Frontal cortex (tissue), 4 donors: ENCODE measurements around the gene CDH15. TPM values are rescaled to one million over a fixed set of nuclear protein-coding genes. Genes with fewer than 3 reads are reported as not detected.

Experiments
- DNase-seq, 2 donors: peaks; one replicate each; pipeline ENCODE4 v3.0.0; 2012; ENCODE audit warnings: low spot score in 2 of 2
- FAIRE-seq: peaks from 2 replicates; lab custom pipeline; 2012; peaks lifted over from hg19 to GRCh38; lab: Jason Lieb, UNC
- total RNA-seq: library from RNA; depleted of rRNA; stranded (reverse); fragments of >200 nt; gene quantifications from one replicate; pipeline ENCODE4 v1.2.3, GENCODE V29; 2014
- donor health status: control.
- donor health status: control.
- donor health status: control.

CDH15 gene
- total RNA-seq, 1 donor from 2014 or later: 0.41 TPM

DNA sequence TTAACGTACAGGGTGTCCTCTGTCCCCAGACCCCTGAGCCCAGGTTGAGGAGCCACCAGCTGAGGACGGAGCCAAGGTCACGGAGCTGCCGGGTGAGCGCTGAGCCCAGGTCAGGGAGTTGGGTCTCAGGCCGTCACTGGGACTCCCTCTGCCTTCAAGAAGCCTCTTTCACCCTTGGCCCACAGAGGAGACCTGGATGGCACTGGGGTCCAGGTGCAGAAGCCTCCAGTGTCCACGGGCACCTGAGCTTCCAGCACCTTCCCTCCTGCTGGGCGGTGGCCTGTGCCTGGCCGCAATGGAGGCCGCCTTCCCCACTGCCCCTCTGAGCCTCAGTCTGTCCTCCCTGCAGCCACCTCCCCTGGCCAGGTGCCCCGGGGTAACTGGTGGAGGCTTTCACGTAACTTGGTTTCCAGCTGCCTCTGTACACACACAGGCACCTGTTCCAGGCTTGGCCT, 31.6 kb upstream of the CDH15 start:
- FAIRE-seq (no peak), DNase-seq (no peak)

DNA sequence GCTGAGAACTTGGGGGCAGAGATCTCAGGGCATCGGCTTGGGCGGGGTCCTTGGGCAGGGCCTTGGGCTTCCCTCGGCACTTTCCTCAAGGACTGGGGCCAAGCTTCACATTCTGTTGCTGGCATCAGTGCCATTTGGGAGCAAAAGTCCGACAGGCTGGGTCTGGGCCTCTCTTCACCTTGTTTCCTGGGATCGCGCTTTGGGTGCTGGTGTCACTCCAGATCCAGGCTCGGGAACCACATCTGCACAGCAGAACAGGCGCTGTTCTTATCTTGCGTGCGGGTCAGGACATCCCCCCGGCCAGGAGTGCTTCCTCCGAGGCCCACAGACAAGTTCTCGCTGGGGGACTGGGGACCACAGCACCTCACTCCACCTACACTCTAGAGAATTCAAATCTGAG, 31.1 kb upstream of the CDH15 start:
- no peak for FAIRE-seq
- no peak for DNase-seq

DNA sequence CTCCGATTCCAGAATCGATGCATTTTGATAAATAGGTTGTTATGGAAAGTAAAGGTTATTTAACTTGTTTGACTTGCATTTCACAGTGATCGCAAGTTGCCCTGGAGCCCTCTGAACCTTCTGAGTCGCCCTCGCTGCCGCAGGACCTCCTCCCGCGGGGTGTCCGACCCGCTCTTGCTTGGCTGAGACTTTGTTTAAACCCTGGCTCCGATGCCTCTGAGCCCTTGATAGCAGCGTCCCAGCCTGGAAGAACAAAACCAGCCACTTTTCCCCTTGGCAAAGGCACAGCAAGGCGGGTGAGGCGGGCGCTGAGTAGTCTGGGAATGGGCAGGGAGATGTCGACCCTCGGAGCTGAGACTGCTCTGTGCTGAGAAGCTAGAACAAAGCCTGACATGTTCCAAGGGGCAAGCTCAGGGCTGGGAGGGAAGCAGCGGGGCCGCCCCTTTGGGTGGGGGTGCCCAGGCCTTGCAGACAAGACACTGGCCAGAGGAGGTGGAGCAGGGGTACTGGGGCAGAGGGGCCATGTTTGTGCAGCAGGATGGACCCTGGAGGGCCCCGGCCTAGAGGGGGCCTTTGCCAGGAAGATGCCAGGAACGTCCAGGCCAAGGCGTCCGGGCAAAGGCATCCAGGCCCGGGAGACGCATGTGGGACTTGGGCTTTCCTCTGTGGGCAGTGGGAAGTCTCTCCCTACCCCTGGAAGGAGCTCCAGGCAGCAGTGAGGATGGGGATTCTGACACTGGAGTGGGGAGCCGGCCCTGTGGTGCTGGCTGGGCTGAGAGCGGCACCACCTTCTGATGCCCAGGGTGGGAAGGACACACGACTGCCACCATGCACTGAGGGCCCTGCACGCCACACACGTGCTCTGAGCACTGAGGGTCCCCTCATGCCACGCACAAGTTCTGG, 30.3 kb upstream of the CDH15 start:
- FAIRE-seq (no peak), DNase-seq (no peak)

DNA sequence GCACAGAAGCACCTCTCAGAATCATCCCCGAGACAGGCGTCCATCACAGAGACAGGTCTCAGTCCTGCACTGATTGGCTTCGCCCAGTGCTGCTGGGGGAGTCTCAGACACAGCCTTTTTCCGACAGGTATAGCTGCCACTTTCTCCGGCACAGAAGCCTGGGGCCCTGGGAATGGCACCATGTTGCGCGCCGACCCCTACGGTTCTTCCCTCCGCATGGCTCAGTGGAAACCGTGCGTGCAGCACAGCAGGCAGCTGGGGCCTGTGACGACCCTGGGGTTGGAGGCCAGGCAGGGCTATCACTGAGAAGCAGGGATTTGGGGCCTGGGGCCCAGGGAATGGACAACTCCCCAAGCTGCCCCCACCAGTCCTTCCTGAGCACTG, 29.7 kb upstream of the CDH15 start:
- DNase-seq (no peak), FAIRE-seq (no peak)

DNA sequence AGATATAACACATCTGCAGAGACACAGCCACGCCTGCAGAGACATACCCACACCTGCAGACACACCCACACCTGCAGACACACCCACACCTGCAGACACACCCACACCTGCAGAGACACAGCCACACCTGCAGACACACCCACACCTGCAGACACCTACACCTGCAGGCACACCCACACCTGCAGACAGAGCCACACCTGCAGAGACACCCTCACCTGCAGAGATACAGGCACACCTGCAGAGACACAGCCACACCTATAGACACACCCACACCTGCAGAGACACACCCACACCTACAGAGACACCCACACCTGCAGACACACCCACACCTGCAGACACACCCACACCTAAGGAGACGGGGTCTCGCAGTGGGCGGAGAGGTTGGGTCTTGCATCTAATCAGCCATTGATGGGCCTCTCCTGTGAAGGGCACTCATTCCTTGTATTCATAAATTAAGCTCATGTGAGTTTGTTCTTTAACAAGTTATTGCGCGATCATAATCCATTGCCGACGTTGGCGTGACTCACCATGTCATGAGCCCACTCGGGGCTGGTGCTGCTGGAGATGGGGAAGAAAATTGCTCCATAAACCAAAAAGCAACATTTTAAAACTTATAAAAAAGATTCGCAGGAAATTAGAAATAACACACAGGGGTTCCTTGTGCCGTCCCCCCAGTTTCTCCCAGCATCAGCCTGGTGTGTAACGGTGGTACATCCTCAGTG, 28.9 kb upstream of the CDH15 start:
- DNase-seq: no peak
- FAIRE-seq: no peak

DNA sequence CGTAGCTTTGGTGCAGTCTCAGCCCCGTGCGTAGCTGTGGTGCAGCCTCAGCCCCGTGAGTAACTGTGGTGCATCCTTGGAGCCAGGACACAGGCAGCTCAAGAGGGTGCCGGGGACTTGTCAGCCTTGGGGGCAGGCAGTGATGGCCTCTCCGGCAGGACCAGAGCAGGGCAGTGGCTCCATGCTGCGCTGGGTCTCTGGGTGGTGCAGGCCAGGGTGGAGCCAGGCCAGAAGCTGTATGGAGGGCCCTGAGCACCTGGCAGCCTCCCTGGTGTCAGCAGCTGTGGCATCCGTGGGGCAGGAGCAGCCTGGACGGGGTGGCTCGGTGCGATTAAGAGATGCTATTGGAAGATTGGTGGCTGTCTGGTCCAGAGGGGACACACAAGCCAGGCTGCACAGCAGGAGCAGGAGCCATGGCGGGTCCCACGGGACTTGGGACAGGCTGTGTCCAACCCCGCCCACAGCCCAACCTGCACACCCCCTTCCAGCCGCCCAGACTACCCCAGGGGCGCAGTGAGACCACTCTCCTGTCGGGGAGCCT, 28.3 kb upstream of the CDH15 start:
- no peak for FAIRE-seq

DNA sequence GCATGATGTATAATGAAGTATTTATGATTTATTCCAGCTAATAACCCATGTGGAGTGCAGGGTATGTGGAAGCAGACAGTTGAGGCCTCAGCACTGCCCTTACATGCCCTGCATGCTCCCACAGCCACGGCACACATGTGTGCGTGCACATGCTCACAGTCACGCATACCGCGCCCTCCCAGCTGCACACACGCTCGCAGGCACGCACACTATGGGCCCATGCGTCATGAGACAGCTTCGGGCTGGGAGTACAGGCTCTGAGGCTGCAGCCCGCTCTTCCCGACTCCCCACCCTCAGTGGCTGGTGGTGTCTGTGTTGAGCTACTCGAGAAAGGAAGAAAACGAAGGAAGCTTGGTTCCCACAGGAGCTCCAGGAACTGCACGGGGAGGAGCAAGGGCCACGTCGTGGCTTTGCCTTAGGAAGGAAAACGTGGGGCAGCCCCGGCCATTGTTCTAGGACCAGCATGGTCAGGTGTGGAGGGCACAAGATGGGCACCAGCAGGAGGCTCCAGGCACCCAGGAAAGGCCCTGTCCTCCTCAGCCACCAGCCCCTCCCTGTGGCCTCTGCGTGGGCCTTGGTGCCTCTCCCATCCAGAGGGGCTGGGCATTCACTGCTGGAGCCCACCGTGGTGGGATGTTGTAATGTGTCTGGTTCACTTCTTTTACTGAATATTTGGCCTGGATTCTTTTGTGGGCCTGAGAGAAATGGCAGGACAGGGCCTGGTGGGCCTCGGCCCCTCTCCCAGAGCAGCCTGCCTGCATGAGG, 27.5 kb upstream of the CDH15 start:
- no peak for DNase-seq
- FAIRE-seq: no peak

More for the DNA sequence above, 28.3 kb upstream of the CDH15 start:
- no peak for DNase-seq

DNA sequence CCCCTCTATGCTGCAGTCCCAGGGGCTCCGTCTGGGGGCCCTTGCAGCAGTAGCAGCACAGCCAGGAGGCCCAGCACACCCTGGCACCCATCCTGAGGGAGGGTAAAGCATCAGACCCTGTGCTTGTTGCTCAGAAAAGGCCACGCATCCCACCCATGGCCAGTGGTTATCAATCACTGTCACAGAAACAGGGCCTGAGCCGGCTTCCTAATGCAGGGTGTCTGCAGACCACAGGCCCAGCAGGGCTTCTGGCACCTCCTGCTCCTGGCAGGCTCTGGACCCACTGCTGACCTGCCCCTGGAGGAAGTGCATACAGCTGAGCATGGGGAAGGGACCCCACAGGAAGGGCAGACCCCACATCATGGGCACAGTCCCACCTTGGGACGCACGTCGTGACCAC, 26.9 kb upstream of the CDH15 start:
- DNase-seq: no peak
- FAIRE-seq: no peak

DNA sequence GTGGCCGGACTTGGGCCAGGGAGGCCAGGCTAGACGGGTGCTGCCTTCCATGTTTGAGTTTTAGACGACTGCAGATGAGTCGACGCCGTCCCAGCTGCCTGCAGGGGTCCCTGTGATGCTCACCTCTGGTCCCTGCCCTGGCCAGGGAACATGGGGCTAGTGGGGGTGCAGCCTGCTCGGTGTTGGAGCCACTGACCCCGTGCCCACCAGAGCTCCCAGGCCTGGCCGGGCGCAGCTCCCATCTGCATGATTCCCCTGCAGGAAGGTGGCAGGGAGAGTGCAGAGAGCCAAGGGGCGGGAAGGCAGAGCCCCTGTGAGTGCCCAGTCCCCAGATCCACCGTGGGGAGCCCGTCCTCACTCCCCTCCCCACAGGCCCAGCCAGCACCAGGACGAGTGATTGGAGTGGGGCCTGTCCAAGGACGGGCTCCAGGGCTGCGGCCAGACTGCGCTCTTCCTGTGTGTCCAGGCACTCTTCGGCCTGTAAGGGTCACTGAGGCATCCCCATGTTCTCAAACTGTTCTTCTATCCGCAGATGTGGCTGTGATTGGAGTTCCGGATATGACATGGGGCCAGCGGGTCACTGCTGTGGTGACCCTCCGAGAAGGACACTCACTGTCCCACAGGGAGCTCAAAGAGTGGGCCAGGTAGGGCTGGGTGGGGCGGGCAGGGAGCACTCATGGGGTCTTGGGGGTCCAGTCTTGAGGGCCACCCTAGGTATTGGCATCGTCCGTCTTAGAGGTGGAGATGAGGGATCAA, 26.0 kb upstream of the CDH15 start:
- DNase-seq (no peak), FAIRE-seq (no peak)

DNA sequence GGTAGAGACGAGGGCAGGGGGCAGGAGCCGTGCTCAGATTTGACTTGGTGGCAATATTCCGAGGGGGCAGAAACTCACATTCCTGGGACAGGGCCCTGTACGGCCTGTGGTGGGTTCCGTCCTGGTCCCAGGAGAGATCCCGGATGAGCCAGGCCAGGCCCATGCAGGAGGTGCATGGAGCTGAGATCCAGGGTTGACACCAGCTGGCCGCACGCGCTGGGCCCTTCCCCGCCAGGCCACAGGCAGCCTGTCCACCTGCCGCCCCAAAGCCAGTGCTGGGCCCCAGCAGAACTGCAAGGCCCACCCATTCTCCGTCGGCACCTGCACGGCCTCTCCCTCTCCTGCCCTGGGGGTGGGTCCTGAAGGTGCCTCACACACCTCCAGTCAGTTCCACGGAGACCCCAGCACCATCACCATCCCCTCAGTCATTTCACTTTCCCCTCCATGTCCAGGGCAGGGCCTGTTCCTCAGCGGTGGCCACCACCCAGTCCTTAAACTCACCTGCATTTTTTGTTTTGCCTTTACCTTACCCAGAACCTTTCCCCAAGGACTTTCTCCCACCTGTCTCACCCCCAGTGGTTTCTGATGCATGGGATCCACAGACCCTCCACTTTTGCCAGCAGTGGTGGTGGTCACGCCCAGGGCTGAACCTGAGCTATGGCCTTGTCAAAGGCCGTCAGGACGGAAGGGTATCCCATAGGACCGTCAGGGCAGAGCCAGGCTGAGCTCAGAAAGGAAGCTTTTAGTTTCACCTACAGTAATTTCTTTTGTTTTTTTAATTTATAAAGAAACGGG, 25.1 kb upstream of the CDH15 start:
- no peak for DNase-seq
- no peak for FAIRE-seq

DNA sequence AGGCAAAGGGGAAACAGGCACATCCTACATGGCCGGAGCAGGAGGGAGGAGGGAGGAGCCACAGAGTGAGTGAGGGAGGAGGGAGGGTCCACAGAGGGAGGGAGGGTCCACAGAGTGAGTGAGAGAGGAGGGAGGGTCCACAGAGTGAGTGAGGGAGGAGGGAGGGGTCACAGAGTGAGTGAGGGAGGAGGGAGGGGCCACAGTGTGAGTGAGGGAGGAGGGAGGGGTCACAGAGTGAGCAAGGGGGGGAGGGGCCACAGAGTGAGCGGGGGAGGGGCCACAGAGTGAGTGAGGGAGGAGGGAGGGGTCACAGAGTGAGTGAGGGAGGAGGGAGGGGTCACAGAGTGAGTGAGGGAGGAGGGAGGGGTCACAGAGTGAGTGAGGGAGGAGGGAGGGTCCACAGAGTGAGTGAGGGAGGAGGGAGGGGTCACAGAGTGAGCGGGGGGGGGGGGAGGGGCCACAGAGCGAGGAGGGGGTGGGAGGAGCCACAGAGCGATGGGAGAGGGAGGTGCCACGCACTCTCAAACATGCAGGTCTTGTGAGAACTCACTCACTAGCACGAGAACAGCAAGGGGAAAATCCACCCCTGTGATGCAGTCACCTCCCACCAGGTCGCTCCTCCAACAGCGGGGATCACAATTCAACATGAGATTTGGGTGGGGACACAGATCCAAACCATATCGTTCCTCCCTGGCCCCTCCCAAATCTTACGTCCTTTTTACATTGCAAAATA, 24.3 kb upstream of the CDH15 start:
- no peak for FAIRE-seq
- no peak for DNase-seq

DNA sequence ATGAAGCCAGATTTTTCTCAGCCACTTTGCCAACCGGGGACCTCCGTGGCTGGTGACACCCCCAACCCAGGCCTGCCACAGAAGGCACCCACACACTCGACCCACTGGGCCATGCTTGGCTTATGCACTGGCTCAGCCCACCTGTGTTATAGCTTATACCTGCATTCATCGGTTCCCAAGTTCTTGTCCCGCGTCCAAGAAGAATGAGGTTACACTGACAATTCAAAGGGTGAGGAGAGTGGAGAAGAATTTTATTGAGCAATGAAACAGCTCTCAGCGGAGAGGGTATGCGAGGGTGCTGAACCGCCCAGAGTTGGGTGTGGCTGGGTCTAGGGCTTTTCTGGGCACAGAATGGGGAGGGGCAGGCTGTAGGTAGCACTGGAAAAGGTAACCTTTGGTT, 22.2 kb upstream of the CDH15 start:
- DNase-seq (no peak), FAIRE-seq (no peak)

DNA sequence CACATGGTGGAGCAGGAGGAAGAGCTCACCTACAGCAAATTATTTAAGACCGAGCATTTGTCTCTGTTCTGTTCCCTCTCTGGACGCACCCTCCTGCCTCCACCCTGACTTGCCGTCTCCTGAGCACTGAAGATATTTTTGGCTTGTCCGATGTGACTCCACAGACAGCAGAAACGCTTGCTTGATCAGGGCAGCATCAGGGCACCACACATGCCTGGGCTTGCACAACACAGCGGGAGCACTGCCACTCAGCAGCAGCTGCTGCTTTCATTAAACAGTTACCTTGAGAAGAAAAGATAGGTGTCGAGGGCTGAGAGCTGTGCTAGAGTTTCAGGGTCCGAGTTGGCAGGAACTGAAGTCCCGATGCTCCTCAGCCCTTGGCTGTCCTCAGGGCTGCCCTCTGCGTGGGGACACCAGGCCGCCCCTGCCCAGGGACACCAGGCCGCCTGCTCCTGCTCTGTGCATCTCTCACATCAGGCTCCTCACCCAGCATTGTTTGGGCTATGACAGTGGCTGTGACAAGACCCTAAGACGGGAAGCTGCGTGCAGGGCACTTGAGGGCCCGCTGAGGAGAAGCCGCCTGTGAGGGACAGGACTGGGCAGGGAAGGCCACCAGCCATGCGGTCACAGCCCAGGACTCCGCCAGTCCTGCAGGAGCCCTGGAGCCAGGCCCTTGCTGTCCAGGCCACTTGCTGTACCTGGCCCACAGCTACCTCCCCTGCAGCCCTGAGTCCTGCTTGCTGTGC, 21.3 kb upstream of the CDH15 start:
- FAIRE-seq: no peak
- no peak for DNase-seq

DNA sequence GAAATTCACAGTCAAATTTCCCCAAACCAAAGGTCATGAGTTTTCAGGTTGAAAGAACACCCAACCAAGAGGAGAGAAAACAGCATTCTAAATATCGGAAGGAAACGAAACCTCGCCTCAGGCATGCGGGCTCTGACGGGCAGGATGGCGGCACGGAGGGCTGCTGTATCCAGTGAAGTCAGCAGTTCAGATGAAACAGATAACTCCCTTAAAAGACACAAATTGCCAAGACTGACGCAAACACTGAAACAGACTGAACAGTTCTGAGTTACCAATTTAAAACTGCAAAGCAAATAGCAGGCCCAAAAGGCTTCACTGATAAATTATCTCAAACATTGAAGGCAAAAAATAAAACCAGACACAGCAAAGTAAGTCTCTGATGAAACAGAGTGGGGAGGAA, 20.6 kb upstream of the CDH15 start:
- DNase-seq: no peak
- no peak for FAIRE-seq

DNA sequence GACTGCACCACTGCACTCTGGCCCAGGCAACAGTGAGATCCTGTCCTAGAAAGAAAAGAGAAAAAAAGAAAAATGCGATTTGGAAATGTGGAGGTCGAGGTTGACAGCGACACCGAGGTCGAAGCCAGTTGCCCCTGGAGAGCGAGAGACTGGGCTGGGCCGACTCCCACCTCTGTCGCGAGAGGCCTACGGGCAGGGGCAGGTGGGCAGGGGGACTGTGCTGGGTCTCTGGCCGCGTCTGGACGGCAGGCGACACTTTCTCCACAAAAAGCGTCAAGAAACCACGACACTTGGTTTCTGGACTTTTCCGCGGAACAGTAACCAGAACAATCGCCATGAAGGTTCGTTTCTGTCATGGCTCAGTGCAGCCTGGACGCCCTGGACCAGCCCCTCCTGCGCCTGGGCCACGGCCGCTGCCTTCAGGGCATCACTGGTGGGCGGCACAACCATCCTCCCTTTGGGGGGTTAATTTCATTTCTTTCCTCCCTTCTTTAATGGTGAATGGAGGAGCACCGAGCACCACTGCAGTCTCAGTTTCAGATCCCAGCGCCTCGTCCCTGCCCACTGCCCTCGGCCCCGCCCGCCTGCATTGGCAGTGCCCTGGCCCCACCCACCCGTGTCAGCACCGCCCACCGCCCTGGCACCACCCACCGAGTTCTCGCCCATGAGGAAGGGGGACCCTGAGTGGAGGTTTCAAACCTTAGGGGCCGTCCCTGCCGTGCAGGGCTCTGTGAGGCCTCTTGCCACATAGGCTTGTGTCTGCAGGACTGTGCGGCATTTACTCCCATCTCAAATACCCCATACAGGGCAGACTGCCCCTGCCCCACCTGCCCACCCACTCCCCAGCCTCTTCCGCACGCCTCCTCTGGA, 18.5 kb upstream of the CDH15 start:
- FAIRE-seq: no peak
- DNase-seq: no peak

DNA sequence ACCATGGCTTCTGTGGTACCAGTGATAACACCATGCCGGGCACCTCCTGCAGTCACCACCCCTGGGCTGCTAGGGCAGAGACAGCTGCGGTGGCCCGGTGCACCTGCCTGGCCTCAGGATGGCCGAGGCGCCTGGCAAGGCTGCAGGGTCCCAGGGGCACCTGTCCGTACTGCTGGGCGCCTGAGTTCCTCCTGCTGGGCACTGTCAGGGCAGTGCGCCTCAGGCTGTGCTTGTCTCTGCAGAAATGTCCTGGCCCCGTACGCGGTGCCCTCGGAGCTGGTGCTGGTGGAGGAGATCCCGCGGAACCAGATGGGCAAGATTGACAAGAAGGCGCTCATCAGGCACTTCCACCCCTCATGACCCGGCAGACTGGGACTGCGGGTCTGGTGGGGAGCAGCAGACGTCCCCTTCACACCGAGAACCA, 17.7 kb upstream of the CDH15 start:
- FAIRE-seq: no peak
- no peak for DNase-seq
